Measurements from ENCODE around the gene TRABD2B. TPM values are rescaled to one million over a fixed set of nuclear protein-coding genes. Genes with fewer than 3 reads are reported as not detected.

Gene TRABD2B
- total and polyA plus RNA-seq, 2 of the 13 experiments (the other 11 are each of a cell fraction or from before 2014, with no cell fraction given), result 0.04 TPM; not detected in 1

DNA sequence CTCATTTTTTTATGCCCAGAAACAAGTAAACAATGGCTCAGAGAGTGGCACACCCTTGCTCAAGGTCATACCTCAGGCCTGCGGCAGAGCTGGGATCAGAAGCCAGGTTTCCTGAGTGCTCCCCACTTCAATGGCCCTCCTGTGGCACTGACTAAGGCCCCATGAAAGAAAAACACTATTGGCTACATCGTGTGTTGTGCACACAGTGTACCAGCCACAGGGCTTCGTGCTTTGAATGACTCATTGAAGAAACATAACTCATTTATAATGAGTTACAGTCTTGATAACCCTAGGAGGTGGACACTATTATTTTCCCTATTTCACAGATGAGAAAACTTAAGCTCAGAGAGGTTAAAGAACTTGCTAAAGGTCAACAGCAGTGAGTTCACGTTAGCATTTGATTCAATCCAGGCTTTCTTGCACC lies 91.2 kb downstream of the TRABD2B start (continued):
- TF ChIP-seq, protein P1, sequence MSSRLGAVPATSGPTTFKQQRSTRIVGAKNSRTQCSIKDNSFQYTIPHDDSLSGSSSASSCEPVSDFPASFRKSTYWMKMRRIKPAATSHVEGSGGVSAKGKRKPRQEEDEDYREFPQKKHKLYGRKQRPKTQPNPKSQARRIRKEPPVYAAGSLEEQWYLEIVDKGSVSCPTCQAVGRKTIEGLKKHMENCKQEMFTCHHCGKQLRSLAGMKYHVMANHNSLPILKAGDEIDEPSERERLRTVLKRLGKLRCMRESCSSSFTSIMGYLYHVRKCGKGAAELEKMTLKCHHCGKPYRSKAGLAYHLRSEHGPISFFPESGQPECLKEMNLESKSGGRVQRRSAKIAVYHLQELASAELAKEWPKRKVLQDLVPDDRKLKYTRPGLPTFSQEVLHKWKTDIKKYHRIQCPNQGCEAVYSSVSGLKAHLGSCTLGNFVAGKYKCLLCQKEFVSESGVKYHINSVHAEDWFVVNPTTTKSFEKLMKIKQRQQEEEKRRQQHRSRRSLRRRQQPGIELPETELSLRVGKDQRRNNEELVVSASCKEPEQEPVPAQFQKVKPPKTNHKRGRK (CRISPR knock-in tag; IDR thresholded peaks at IDR 0.05), result no peak
- TF ChIP-seq FOXP4 (CRISPR knock-in tag; IDR thresholded peaks at IDR 0.05) (no peak; the same call in 1 of the 2 replicates), ZSCAN5A (CRISPR knock-in tag; IDR thresholded peaks at IDR 0.05; ENCODE audit: borderline replicate concordance) (no peak), TSC22D2 (CRISPR knock-in tag; IDR thresholded peaks at IDR 0.05; ENCODE audit: borderline replicate concordance) (no peak), FOXP1 (IDR thresholded peaks at IDR 0.05) (no peak), FOXP1 (CRISPR knock-in tag; IDR thresholded peaks at IDR 0.05) (0 out of 2 replicates have a peak, but pooled peaks have one; percentile 19), MXD4 (CRISPR knock-in tag; IDR thresholded peaks at IDR 0.05) (no peak), HNF4G (IDR thresholded peaks at IDR 0.05; ENCODE audit: borderline replicate concordance, low read depth, low read length) (no peak), HNF4G (CRISPR knock-in tag; IDR thresholded peaks at IDR 0.05; ENCODE audit: borderline replicate concordance, low read depth) (no peak), HMGXB3 (CRISPR knock-in tag; IDR thresholded peaks at IDR 0.05; ENCODE audit: borderline replicate concordance) (peak; percentile 62; the same call in 1 of the 2 replicates), HNRNPL (IDR thresholded peaks at IDR 0.05; ENCODE audit: low read depth, low read length) (0 out of 2 replicates have a peak, but pooled peaks have one; percentile 60), ZNF124 (CRISPR knock-in tag; IDR thresholded peaks at IDR 0.05) (no peak), ZNF556 (CRISPR knock-in tag; IDR thresholded peaks at IDR 0.05; ENCODE audit: borderline replicate concordance) (no peak), POLR2A (IDR thresholded peaks at IDR 0.05; ENCODE audit: insufficient read depth in 1 of 2, low read depth in 2 of 2, low read length in 2 of 2) (no peak), ZNF598 (CRISPR knock-in tag; IDR thresholded peaks at IDR 0.05; ENCODE audit: borderline replicate concordance) (no peak), NCOR1 (IDR thresholded peaks at IDR 0.05; ENCODE audit: borderline replicate concordance, low read length) (no peak), ZNF704 (CRISPR knock-in tag; IDR thresholded peaks at IDR 0.05; ENCODE audit: borderline replicate concordance) (no peak)
- TF ChIP-seq, protein P2, sequence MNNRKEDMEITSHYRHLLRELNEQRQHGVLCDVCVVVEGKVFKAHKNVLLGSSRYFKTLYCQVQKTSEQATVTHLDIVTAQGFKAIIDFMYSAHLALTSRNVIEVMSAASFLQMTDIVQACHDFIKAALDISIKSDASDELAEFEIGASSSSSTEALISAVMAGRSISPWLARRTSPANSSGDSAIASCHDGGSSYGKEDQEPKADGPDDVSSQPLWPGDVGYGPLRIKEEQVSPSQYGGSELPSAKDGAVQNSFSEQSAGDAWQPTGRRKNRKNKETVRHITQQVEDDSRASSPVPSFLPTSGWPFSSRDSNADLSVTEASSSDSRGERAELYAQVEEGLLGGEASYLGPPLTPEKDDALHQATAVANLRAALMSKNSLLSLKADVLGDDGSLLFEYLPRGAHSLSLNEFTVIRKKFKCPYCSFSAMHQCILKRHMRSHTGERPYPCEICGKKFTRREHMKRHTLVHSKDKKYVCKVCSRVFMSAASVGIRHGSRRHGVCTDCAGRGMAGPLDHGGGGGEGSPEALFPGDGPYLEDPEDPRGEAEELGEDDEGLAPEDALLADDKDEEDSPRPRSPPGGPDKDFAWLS (CRISPR knock-in tag; IDR thresholded peaks at IDR 0.05; ENCODE audit: borderline replicate concordance), result no peak
